Hematopoietic multipotent progenitor cell treated with erythropoietin and hydrocortisone succinate and interleukin-3 and kit ligand, for 4 days (in vitro differentiated cells): Measurements from ENCODE around the gene CHI3L2.
"Not testable (repeated sequence)": the region's sequence is repeated elsewhere in the genome, so short reads cannot be mapped to it uniquely, and the experiment has no call there.

Experiments
- DNase-seq: peaks from one replicate; pipeline ENCODE4 v3.0.0-alpha.2; 2015

CHI3L2 gene

GRCh38 chr1:111202707-111203623 is 24.5 kb upstream of the CHI3L2 start:
- peak; percentile 57 for DNase-seq

GRCh38 chr1:111203681-111204200 is 23.8 kb upstream of the CHI3L2 start:
- peak; percentile 97 for DNase-seq

- DNase-seq = peak; percentile 75
Measured at GRCh38 chr1:111204201-111204982, 23.1 kb upstream of the CHI3L2 start.

GRCh38 chr1:111204983-111205713 is 22.4 kb upstream of the CHI3L2 start:
- DNase-seq = no peak

GRCh38 chr1:111205714-111206050 is 21.8 kb upstream of the CHI3L2 start:
- peak; percentile 68 for DNase-seq

GRCh38 chr1:111208921-111209320 is 18.6 kb upstream of the CHI3L2 start:
- no peak for DNase-seq

GRCh38 chr1:111209622-111210021 is 17.9 kb upstream of the CHI3L2 start:
- no peak for DNase-seq

- DNase-seq = no peak
Measured at GRCh38 chr1:111211921-111212320, 15.6 kb upstream of the CHI3L2 start.

- DNase-seq = no peak
Measured at GRCh38 chr1:111212634-111213335, 14.7 kb upstream of the CHI3L2 start.

GRCh38 chr1:111213412-111213811 is 14.1 kb upstream of the CHI3L2 start:
- DNase-seq = peak; percentile 71

- peak; percentile 92 for DNase-seq
Measured at GRCh38 chr1:111214074-111214801, 13.3 kb upstream of the CHI3L2 start.

- DNase-seq = no peak
Measured at GRCh38 chr1:111214884-111215283, 12.6 kb upstream of the CHI3L2 start.

GRCh38 chr1:111215285-111215684 is 12.2 kb upstream of the CHI3L2 start:
- not testable (repeated sequence) for DNase-seq

- DNase-seq = no peak
Measured at GRCh38 chr1:111216751-111217150, 10.8 kb upstream of the CHI3L2 start.

GRCh38 chr1:111217183-111217910 is 10.2 kb upstream of the CHI3L2 start:
- DNase-seq = no peak

- DNase-seq = peak; percentile 50
Measured at GRCh38 chr1:111218701-111219556, 8.6 kb upstream of the CHI3L2 start.

- DNase-seq = no peak
Measured at GRCh38 chr1:111219557-111220286, 7.8 kb upstream of the CHI3L2 start.

GRCh38 chr1:111220302-111220890 is 7.1 kb upstream of the CHI3L2 start:
- no peak for DNase-seq

GRCh38 chr1:111221276-111221632 is 6.3 kb upstream of the CHI3L2 start:
- DNase-seq = no peak
